Thyroid gland (tissue), 4 donors: ENCODE measurements around the gene AMPD2. TPM values are rescaled to one million over a fixed set of nuclear protein-coding genes. Genes with fewer than 3 reads are reported as not detected.

Source experiments
- DNase-seq, 2 donors: peaks; one replicate each; pipeline ENCODE4 v3.0.0-alpha.2; 2019
- H3K27ac ChIP-seq, 3 donors: fragments of 200-600 bp; sonication (generic); 1 replicate in 2 of 3; 2 replicates in 1 of 3; pipeline ENCODE4 v1.5.1; 2016 to 2019; ENCODE audit warnings: mild to moderate bottlenecking in 1 of 3, moderate library complexity in 1 of 3
- H3K27me3 ChIP-seq: fragments of 200-600 bp; sonication (generic); one replicate; pipeline ENCODE4 v1.5.1; 2019
- H3K36me3 ChIP-seq, 2 donors: fragments of 200-600 bp; sonication (generic); one replicate each; pipeline ENCODE4 v1.5.1; 2016 to 2019
- H3K4me1 ChIP-seq, 2 donors: fragments of 200-600 bp; sonication (generic); one replicate each; pipeline ENCODE4 v1.5.1; 2017 to 2019
- H3K4me3 ChIP-seq, 3 donors: fragments of 200-600 bp; sonication (generic); replicated peaks in 1 of 3; 1 replicate in 2 of 3; 2 replicates in 1 of 3; pipeline ENCODE4 v1.5.1; 2016; ENCODE audit warnings: mild to moderate bottlenecking in 1 of 3
- H3K9me3 ChIP-seq: fragments of 200-600 bp; sonication (generic); one replicate; pipeline ENCODE4 v1.5.1; 2017
- POLR2A ChIP-seq, 2 donors: fragments of 450-650 bp; IDR thresholded peaks; one replicate each; pipeline ENCODE4 v1.6.1; 2017; ENCODE audit warnings: antibody characterized with exemption in 2 of 2, mild to moderate bottlenecking in 2 of 2, moderate library complexity in 1 of 2
- WGBS, 2 donors: methylation state at CpG; one replicate each; pipeline ENCODE4 v1.1.5; 2017; 5-methylcytosine and 5-hydroxymethylcytosine counted together
- intact Hi-C: fragments of 100-400 bp; cut with DNase I; formaldehyde crosslinking; loops from one replicate; pipeline ENCODE4 v1.15.1; 2023
- total RNA-seq, 4 donors: library from RNA; depleted of rRNA; stranded (reverse); fragments of >200 nt; gene quantifications; one replicate each; pipeline ENCODE4 v1.2.3, GENCODE V29; 2016
- TF ChIP-seq, protein P1 (sequence below), 6 experiments: fragments of 200-600 bp in 3 of 6; fragments of 450-650 bp in 3 of 6; sonication (generic) in 3 of 6; IDR thresholded peaks; one replicate each; pipeline ENCODE4 v1.5.1; 2016 to 2019; ENCODE audit warnings: antibody characterized with exemption in 6 of 6, mild to moderate bottlenecking in 2 of 6, inconsistent platforms in 1 of 6, moderate library complexity in 1 of 6

The AMPD2 gene
- total RNA-seq, 4 donors from 2014 or later: 31.2 to 74.8 (median 46.8) TPM

DNA sequence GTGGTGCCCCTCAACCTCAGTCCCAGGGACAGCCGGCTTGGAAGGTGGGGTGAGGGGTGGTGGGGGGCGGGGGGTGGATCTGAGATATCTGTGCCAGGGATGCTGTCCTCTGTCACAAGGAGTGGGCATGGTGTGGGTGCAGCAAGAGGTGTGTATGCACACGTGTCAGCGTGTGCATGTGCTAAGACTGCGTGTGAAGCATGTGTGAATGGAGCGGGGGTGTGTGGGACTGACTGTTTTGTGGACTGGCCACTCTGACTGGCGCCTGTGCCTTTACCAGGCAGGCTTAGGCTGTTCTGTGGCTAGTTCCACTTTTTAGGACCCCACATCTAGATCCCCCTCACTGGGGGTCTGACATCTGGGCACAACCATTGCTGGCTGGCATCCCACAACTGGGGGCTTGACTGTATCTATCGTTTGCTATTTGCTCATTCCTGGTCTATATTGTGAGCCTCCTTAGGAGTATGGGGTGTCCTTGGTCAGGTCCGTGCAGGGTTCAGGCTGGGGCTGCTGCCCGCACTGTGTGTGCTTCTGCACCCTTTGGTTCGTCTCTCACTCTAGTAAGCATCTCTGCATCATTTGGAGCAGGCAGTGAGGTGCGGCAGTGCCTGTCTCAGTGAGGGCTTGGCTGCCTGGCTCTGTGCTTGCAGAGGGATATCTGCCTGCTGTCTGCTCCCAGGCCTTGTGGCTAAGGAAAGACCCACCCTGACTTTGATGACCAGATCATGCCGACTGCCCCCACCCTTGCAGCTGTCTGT lies 1.9 kb downstream of the AMPD2 start:
- WGBS, 2 donors: 40 to 67% methylated on average over 8 to 9 of the region's 13 CpGs
- peaks cover 9 to 20% of the 10 kb centered on the region in 2 donors for H3K4me1 ChIP-seq

DNA sequence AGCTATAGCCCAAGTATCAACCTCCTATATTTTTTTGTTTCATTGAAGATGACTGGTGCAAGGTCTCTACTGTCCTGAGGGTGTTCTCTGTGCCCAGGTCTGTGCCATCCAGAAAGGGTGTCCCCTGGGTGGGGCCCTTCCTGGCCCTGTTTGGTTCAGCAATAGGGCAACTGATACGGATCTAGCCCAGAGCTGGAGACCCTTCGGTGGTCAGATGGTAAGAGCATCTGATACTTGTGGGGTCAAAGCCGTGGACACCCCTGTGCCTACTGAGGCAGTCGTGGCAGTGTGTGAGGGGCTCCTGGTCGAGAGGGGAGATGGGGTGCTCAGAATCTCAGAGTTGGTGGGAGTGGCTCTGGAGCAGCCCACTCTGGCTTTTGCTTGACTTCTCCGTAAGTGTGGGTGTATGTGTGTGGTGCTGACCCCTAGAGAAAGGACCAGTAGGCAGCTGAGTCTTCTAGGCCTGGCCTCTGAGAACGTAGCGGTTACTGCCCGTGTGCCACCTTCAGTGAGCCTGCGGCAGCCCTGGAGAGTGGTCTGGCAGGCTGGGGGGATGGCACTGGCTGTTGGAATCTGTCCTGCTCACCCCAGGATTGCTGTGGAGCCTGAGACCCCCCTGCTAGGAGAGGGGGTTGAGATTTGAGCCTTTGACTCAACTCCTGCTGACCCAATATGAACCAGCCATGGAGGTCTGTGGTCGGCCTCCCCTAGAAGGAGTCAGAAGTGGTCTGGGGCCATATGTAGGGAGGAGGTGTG lies 2.7 kb downstream of the AMPD2 start:
- intact Hi-C loops: no loop called here
- WGBS, 2 donors: 90 to 93% methylated on average over 8 to 11 of the region's 11 CpGs
- Histone ChIP-seq H3K4me3 (no peak overlapping the region), H3K27ac (no peak overlapping the region), H3K4me1 (peaks cover 9 to 20% of the 10 kb centered on the region in 2 donors), H3K36me3 (peaks cover 7 to 8% of the 10 kb centered on the region in 2 donors), H3K9me3 (no peaks in the 10 kb centered on the region), H3K27me3 (no peaks in the 10 kb centered on the region)
- TF ChIP-seq, protein P1, sequence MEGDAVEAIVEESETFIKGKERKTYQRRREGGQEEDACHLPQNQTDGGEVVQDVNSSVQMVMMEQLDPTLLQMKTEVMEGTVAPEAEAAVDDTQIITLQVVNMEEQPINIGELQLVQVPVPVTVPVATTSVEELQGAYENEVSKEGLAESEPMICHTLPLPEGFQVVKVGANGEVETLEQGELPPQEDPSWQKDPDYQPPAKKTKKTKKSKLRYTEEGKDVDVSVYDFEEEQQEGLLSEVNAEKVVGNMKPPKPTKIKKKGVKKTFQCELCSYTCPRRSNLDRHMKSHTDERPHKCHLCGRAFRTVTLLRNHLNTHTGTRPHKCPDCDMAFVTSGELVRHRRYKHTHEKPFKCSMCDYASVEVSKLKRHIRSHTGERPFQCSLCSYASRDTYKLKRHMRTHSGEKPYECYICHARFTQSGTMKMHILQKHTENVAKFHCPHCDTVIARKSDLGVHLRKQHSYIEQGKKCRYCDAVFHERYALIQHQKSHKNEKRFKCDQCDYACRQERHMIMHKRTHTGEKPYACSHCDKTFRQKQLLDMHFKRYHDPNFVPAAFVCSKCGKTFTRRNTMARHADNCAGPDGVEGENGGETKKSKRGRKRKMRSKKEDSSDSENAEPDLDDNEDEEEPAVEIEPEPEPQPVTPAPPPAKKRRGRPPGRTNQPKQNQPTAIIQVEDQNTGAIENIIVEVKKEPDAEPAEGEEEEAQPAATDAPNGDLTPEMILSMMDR (IDR thresholded peaks at IDR 0.05): no peak
- no peak for TF ChIP-seq POLR2A (IDR thresholded peaks at IDR 0.05)
- DNase-seq: no peak

More for the DNA sequence above, 1.9 kb downstream of the AMPD2 start:
- Histone ChIP-seq H3K27ac (peak overlapping the region in 1 of 3 donors; percentile 74), H3K27me3 (no peaks in the 10 kb centered on the region), H3K4me3 (peak overlapping the region in 1 of 3 donors; percentile 70), H3K36me3 (peaks cover 0 to under 1% of the 10 kb centered on the region in 2 donors), H3K9me3 (no peaks in the 10 kb centered on the region)
- intact Hi-C loops: no loop called here
- TF ChIP-seq, protein P1 (IDR thresholded peaks at IDR 0.05): no peak
- no peak for TF ChIP-seq POLR2A (IDR thresholded peaks at IDR 0.05)
- DNase-seq: no peak

DNA sequence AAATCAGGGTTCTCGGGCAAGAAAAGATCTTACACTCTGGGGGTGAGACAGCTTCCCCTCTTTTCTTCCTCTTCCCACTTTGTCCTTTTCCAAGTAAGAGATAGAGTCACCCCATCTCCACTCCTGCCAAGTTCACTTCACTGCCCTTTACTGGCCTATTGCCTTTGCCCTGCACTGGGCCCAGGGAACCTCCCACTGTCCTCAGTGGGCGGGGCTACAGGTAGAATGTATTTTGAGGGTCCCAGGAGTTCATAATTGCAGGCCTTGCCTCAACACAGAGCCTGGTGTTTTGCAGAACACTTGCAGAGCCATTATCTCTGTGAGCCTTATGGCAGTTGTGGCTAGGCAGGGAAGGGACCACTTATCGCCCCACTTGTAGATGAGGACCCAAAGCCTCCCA lies 3.3 kb downstream of the AMPD2 start:
- Histone ChIP-seq H3K36me3 (peaks cover 13 to 14% of the 10 kb centered on the region in 2 donors), H3K4me1 (peaks cover 9 to 20% of the 10 kb centered on the region in 2 donors), H3K27ac (no peak overlapping the region), H3K9me3 (no peaks in the 10 kb centered on the region), H3K27me3 (no peaks in the 10 kb centered on the region), H3K4me3 (no peak overlapping the region)
- DNase-seq: no peak
- 89 to 91% methylated on average over 3 of the region's 3 CpGs for WGBS, 2 donors
- intact Hi-C loops: no loop called here
- TF ChIP-seq POLR2A (IDR thresholded peaks at IDR 0.05): no peak
- TF ChIP-seq, protein P1 (IDR thresholded peaks at IDR 0.05): no peak

DNA sequence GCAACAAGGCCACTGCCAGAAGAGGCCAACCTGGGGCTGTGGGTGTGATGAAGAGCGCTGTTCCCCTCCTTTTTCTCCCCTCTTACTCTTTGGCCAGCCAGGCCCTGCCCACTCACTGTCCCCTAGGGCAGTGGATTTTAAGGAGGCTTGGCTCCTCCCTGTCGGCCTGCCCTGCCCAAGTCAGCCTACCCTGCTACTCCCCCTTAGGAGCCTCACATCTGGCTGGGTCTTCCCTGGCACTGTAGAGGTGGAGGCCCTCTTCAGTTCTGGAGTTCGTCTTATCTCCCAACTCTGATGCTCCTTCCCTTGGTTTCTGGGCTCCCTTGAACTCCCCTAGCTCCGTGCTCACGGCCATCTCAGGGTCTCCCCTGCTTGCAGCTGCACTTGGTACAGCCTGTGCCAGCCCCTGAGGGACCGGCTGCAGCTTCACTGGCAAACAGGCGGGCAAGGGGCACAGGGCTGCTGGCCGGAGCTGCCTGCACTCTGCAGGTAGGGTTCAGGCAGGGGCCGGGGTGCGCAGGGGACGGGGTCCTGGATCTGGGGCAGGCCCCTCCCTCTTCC lies 4.0 kb downstream of the AMPD2 start:
- intact Hi-C loops: no loop called here
- H3K9me3 ChIP-seq: no peaks in the 10 kb centered on the region
- H3K4me3 ChIP-seq: no peak overlapping the region
- WGBS, 2 donors: 78 to 86% methylated on average over 7 to 11 of the region's 11 CpGs
- no peaks in the 10 kb centered on the region for H3K27me3 ChIP-seq
- H3K4me1 ChIP-seq: peaks cover 9 to 20% of the 10 kb centered on the region in 2 donors
- DNase-seq: no peak
- H3K36me3 ChIP-seq: peaks cover 21 to 22% of the 10 kb centered on the region in 2 donors
- no peak overlapping the region for H3K27ac ChIP-seq
- TF ChIP-seq POLR2A (IDR thresholded peaks at IDR 0.05): no peak
- TF ChIP-seq, protein P1 (IDR thresholded peaks at IDR 0.05): no peak
